ENCODE measurements around the gene CLEC20A.
"Not testable (repeated sequence)": the region's sequence is repeated elsewhere in the genome, so short reads cannot be mapped to it uniquely, and the experiment has no call there.

CLEC20A gene

GRCh38 chr1:178529364-178530036, 32.7 kb upstream of the CLEC20A start:
- no peak for DNase-seq (ENCODE audit: extremely low read depth in 1 of 2, low read depth in 1 of 2)

GRCh38 chr1:178528953-178529335, 32.2 kb upstream of the CLEC20A start:
- no peak for DNase-seq (ENCODE audit: extremely low read depth in 1 of 2, low read depth in 1 of 2)

GRCh38 chr1:178528228-178528952, 31.6 kb upstream of the CLEC20A start:
- no peak for DNase-seq (ENCODE audit: extremely low read depth in 1 of 2, low read depth in 1 of 2)

GRCh38 chr1:178527117-178527516, 30.4 kb upstream of the CLEC20A start:
- no peak for DNase-seq (ENCODE audit: extremely low read depth in 1 of 2, low read depth in 1 of 2)

GRCh38 chr1:178521241-178521640, 24.5 kb upstream of the CLEC20A start:
- no peak for DNase-seq (ENCODE audit: extremely low read depth in 1 of 2, low read depth in 1 of 2)

- DNase-seq (ENCODE audit: extremely low read depth in 1 of 2, low read depth in 1 of 2), result no peak
Observed at GRCh38 chr1:178520803-178521202, 24.0 kb upstream of the CLEC20A start.

GRCh38 chr1:178518894-178519293, 22.1 kb upstream of the CLEC20A start:
- no peak for DNase-seq (ENCODE audit: extremely low read depth in 1 of 2, low read depth in 1 of 2)

- no peak for DNase-seq (ENCODE audit: extremely low read depth in 1 of 2, low read depth in 1 of 2)
Observed at GRCh38 chr1:178516110-178516509, 19.3 kb upstream of the CLEC20A start.

- DNase-seq (ENCODE audit: extremely low read depth in 1 of 2, low read depth in 1 of 2), result no peak
Observed at GRCh38 chr1:178513278-178513983, 16.7 kb upstream of the CLEC20A start.

GRCh38 chr1:178512566-178513277, 16.0 kb upstream of the CLEC20A start, which contains the start of gene TEX35:
TEX35 (plus strand) TSS chr1:178513109; CDS start chr1:178513189, 80 bp downstream.
- DNase-seq (ENCODE audit: extremely low read depth in 1 of 2, low read depth in 1 of 2), result no peak

- DNase-seq (ENCODE audit: extremely low read depth in 1 of 2, low read depth in 1 of 2), result no peak
Observed at GRCh38 chr1:178510155-178510554, 13.4 kb upstream of the CLEC20A start.

GRCh38 chr1:178509414-178510007, 12.7 kb upstream of the CLEC20A start:
- no peak for DNase-seq (ENCODE audit: extremely low read depth in 1 of 2, low read depth in 1 of 2)

- DNase-seq (ENCODE audit: extremely low read depth in 1 of 2, low read depth in 1 of 2), result no peak
Observed at GRCh38 chr1:178506669-178507068, 9.9 kb upstream of the CLEC20A start.

- DNase-seq (ENCODE audit: extremely low read depth in 1 of 2, low read depth in 1 of 2), result no peak
Observed at GRCh38 chr1:178506177-178506576, 9.4 kb upstream of the CLEC20A start.

- DNase-seq (ENCODE audit: extremely low read depth in 1 of 2, low read depth in 1 of 2), result no peak
Observed at GRCh38 chr1:178504286-178504685, 7.5 kb upstream of the CLEC20A start.

GRCh38 chr1:178503849-178504248, 7.1 kb upstream of the CLEC20A start:
- no peak for DNase-seq (ENCODE audit: extremely low read depth in 1 of 2, low read depth in 1 of 2)

- DNase-seq (ENCODE audit: extremely low read depth in 1 of 2, low read depth in 1 of 2), result not testable (repeated sequence)
Observed at GRCh38 chr1:178503316-178503715, 6.6 kb upstream of the CLEC20A start.

- DNase-seq (ENCODE audit: extremely low read depth in 1 of 2, low read depth in 1 of 2), result no peak
Observed at GRCh38 chr1:178502856-178503255, 6.1 kb upstream of the CLEC20A start.

- DNase-seq (ENCODE audit: extremely low read depth in 1 of 2, low read depth in 1 of 2), result no peak
Observed at GRCh38 chr1:178502330-178502714, 5.6 kb upstream of the CLEC20A start.

- peak in 1 of 2 donors; percentile 19 for DNase-seq (ENCODE audit: extremely low read depth in 1 of 2, low read depth in 1 of 2)
Observed at GRCh38 chr1:178501705-178502329, 5.1 kb upstream of the CLEC20A start.

All from activated CD8-positive, alpha-beta memory T cell treated with anti-CD3 and anti-CD28 coated beads for 1 hour (primary cell).